ENCODE data around the gene PPT2.

DNA sequence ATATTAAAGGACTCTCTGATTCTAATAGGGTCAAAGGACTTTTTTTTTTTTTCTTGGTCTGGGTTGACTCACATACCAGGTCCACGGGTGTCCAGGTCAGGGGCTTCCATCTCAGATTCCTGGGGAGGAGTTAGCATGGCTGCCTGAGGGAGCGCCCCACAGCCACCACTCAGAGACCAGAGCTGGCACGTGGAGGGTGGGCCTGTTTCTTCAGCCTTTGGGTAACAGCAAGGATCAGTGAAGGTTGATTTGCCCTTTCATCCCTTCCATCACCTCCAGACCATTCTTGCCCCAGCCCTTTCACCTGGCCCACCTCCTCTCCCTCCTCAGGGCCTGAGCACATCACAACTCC lies 44.4 kb downstream of the PPT2 start:
- no peak for TF ChIP-seq EZH2phosphoT487 (IDR thresholded peaks at IDR 0.05; ENCODE audit: unreplicated experiment)
- TF ChIP-seq, protein P1, sequence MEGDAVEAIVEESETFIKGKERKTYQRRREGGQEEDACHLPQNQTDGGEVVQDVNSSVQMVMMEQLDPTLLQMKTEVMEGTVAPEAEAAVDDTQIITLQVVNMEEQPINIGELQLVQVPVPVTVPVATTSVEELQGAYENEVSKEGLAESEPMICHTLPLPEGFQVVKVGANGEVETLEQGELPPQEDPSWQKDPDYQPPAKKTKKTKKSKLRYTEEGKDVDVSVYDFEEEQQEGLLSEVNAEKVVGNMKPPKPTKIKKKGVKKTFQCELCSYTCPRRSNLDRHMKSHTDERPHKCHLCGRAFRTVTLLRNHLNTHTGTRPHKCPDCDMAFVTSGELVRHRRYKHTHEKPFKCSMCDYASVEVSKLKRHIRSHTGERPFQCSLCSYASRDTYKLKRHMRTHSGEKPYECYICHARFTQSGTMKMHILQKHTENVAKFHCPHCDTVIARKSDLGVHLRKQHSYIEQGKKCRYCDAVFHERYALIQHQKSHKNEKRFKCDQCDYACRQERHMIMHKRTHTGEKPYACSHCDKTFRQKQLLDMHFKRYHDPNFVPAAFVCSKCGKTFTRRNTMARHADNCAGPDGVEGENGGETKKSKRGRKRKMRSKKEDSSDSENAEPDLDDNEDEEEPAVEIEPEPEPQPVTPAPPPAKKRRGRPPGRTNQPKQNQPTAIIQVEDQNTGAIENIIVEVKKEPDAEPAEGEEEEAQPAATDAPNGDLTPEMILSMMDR (conservative IDR thresholded peaks at IDR 0.05; ENCODE audit: low read depth in 2 of 2) = no peak

Data from GM23338 (cell line).